Activated T-cell treated with anti-CD3 and anti-CD28 coated beads, Interleukin-2, amount 50 U/mL, for 4 hours (primary cell): ENCODE measurements around the gene RABGAP1L. TPM values are rescaled to one million over a fixed set of nuclear protein-coding genes. Genes with fewer than 3 reads are reported as not detected.
A peak's percentile ranks its signal among the peaks of the same experiment; 100 is the strongest.

Experiments
- ATAC-seq, 2 donors: fragments of 200-7000 bp; cut with Tn5 transposase; one replicate each; pipeline ENCODE4 v1.10.0; 2021
- DNase-seq: peaks from one replicate; pipeline ENCODE4 v3.0.0-alpha.2; 2020
- H3K27me3 Mint-ChIP-seq: one replicate; pipeline ENCODE4 v1.8.0; 2021; ENCODE audit warnings: low read depth, mixed read lengths
- H3K36me3 Mint-ChIP-seq: one replicate; pipeline ENCODE4 v1.8.0; 2022; ENCODE audit warnings: mixed read lengths; ENCODE audit not compliant: insufficient read depth
- H3K4me1 Mint-ChIP-seq: one replicate; pipeline ENCODE4 v1.8.0; 2021; ENCODE audit warnings: low read depth, mixed read lengths
- H3K4me3 Mint-ChIP-seq: one replicate; pipeline ENCODE4 v1.8.0; 2021; ENCODE audit warnings: mild to moderate bottlenecking, moderate library complexity, mixed read lengths
- H3K9me3 Mint-ChIP-seq: one replicate; pipeline ENCODE4 v1.8.0; 2021; ENCODE audit warnings: mixed read lengths
- total RNA-seq, 3 donors: library from RNA; stranded (reverse); gene quantifications; one replicate each; pipeline ENCODE4 v1.2.1, GENCODE V29; 2021

Gene RABGAP1L
- total RNA-seq, 3 donors from 2014 or later, result 16.9 to 23.2 (median 22.3) TPM

DNA sequence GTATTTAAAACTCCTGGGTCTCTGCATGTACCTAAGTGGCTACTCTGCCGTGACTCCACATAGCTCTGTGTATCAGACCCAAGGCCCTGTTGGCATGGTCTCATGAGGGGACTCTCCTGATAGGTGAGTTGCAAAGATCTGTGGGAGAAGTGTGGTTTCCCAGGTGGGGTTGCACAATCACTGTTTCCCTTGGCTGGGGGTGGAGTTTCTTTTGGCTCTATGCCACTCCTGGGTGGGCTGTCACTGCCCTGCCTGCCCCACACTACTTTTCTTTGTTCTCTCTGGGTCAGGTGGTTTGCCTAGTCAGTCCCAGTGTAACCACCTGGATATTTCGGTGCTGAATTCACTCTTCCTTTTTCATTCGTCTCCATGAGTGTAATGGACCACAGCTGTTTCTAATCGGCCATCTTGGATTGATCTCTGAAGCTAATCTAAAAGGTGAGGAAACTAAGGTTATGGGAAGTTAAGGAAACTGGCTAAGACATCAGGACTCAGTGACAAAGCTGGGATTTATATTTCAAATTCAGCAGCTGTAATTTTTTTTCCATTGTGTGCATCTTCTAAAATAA lies 743.3 kb downstream of the RABGAP1L start:
- H3K9me3 Mint-ChIP-seq, result peaks cover 22% of the 10 kb centered on the region
- no peak for DNase-seq
- no peak for ATAC-seq
- H3K4me1 Mint-ChIP-seq, result no peaks in the 10 kb centered on the region
- no peak overlapping the region for H3K4me3 Mint-ChIP-seq
- peaks cover 28% of the 10 kb centered on the region for H3K36me3 Mint-ChIP-seq
- no peaks in the 10 kb centered on the region for H3K27me3 Mint-ChIP-seq

DNA sequence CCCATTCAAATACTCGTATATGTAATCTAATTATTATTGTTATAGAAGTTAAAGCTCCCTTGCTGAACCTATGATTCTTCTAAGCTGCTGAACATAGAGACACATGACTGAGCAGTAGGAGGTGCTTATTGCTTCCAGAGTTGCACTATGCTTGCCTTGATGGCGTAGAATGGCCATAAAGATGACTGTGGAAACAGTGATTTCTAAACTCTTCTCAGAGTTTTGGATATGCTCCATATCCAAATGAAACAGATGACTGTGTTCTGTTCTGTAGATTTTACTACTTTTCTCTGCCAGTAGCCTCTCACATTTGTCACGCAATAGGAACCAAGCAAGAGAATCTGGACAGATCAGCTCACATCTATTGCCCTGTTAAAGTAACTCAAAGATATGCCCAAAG lies 752.3 kb downstream of the RABGAP1L start:
- H3K27me3 Mint-ChIP-seq, result no peaks in the 10 kb centered on the region
- no peak overlapping the region for H3K4me3 Mint-ChIP-seq
- H3K9me3 Mint-ChIP-seq, result peaks cover 8% of the 10 kb centered on the region
- DNase-seq (no peak), ATAC-seq (no peak)
- H3K36me3 Mint-ChIP-seq, result peaks cover 9% of the 10 kb centered on the region
- H3K4me1 Mint-ChIP-seq, result peaks cover 38% of the 10 kb centered on the region

DNA sequence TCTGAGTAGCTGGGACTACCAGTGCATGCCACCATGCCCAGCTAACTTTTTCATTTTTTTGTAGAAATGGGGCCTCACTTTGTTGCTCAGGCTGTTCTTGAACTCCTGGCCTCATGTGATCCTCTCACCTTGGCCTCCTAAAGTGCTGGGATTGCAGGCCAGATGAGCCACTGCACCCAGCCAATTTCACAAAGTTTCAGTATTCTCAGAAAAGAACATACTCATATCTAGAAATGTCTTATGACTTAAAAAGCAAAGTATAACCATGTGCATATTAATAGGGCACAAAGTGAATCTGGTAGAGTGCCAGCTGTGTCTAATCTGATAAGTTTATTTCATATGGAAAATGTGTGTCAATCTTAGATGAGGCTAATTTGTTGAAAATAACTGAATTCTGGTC lies 752.9 kb downstream of the RABGAP1L start:
- Mint-ChIP-seq H3K4me1 (peaks cover 43% of the 10 kb centered on the region), H3K4me3 (no peak overlapping the region), H3K36me3 (peaks cover 5% of the 10 kb centered on the region), H3K9me3 (peaks cover 4% of the 10 kb centered on the region), H3K27me3 (no peaks in the 10 kb centered on the region)
- no peak for DNase-seq
- peak; percentile 77 to 83 for ATAC-seq

DNA sequence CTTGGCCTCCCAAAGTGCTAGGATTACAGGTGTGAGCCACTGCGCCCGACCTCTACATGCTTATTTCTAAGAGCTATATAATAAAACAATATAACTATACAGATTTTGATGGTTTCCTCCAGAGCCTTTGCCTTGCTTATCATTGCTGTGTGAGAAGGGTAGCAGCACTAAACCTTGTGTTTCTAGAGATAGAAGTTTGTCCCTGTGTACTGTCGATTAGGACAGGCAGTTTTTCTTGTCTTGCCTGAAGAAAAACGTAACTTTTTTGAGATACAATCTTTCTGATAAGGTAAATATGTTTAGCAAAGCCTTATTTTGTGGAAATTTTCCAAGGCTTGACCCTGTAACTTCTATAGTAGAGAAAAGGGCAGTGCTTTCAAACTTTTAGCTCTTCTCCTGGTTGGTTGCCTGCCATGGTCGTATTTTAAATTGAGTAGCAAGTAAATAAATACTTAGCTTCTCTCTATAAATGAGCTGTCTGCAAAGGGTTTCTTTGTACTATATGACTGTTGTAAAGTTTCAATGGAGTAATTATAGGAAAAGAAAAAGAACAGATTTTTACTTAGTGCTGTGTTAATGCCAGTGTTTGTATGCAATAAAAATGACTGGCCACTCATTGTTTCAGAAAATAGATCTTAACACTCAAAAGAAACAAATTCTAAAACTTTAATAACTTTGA lies 754.0 kb downstream of the RABGAP1L start:
- DNase-seq (no peak), ATAC-seq (peak in 1 of 2 donors; percentile 33)
- peaks cover 41% of the 10 kb centered on the region for H3K4me1 Mint-ChIP-seq

DNA sequence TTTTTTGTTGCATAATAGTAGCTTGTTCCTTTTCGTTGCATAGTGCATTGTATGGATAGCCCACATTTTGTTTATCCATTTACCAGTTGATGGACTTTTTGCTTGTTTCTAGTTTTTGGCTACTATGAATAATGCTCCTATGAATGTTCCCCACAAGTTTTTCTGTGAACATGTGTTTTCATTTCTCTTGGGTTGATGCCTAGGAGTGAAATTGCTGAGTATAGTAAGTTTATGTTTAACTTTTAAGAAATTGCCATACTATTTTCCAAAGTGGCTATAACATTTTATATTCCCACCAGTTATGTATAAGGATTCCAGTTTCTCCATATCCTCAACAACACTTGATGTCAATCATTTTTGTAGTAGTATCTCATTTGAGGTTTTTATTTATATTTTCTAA lies 755.7 kb downstream of the RABGAP1L start:
- Mint-ChIP-seq H3K4me1 (peaks cover 33% of the 10 kb centered on the region), H3K27me3 (no peaks in the 10 kb centered on the region), H3K9me3 (no peaks in the 10 kb centered on the region), H3K36me3 (peaks cover 2% of the 10 kb centered on the region), H3K4me3 (no peak overlapping the region)
- ATAC-seq (no peak), DNase-seq (no peak)

More for the DNA sequence above, 754.0 kb downstream of the RABGAP1L start:
- no peaks in the 10 kb centered on the region for H3K27me3 Mint-ChIP-seq
- no peaks in the 10 kb centered on the region for H3K36me3 Mint-ChIP-seq
- no peak overlapping the region for H3K4me3 Mint-ChIP-seq
- H3K9me3 Mint-ChIP-seq, result no peaks in the 10 kb centered on the region

DNA sequence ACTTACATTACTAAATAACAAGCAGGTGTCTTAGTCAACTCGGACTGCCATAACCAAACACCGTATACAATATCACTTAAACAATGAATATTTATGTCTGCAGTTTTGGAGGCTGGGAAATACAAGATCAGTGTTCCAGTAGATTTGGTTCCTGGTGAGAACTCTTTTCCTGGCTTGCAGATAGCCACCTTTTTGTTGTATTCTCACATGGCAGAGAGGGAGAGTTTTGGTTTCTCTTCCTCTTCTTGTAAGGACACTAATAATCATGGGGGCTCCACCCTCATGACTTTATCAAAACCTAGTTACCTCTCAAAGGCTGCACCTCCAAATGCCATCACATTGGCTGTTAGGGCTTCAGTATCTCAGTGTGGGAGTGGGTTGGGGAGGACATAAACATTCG lies 757.5 kb downstream of the RABGAP1L start:
- H3K36me3 Mint-ChIP-seq, result peaks cover 7% of the 10 kb centered on the region
- no peak overlapping the region for H3K4me3 Mint-ChIP-seq
- peaks cover 27% of the 10 kb centered on the region for H3K4me1 Mint-ChIP-seq
- H3K9me3 Mint-ChIP-seq, result no peaks in the 10 kb centered on the region
- no peaks in the 10 kb centered on the region for H3K27me3 Mint-ChIP-seq
- DNase-seq (no peak), ATAC-seq (no peak)

DNA sequence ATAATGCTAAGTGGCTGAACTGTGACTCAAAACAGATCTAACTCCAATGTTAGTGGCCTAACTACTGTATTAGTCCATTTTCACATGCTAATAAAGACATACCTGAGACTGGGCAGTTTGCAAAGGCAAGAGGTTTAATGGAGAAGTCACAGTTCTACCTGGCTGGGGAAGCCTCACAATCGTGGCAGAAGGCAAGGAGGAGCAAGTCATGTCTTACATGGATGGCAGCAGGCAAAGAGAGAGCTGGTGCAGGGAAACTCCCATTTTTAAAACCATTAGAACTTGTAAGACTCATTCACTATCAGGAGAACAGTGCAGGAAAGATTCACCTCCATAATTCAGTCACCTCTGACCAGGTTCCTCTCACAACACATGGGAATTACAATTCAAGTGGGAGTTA lies 760.8 kb downstream of the RABGAP1L start:
- Mint-ChIP-seq H3K27me3 (no peaks in the 10 kb centered on the region), H3K9me3 (peaks cover 5% of the 10 kb centered on the region), H3K4me1 (peaks cover 11% of the 10 kb centered on the region), H3K36me3 (peaks cover 12% of the 10 kb centered on the region), H3K4me3 (no peak overlapping the region)
- DNase-seq, result no peak
- no peak for ATAC-seq

DNA sequence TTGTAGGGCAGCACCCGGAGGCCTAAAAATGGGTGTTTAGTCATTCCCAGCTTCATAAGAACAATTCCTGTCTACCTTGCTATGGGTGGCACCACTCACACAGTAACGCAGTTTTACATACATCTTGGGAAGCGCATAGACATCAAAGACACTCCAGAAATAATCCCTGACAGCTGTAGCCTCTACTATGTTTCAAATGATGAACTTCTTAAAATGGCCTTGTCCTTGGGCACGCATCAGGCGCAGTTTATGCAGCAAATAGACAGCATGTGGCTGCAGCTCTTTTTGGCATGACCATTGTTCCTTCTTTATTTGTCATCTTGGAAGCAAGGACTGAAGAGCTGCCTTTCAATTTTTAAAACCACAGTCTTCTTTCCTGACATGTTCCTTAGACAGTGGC lies 762.8 kb downstream of the RABGAP1L start:
- Mint-ChIP-seq H3K4me3 (no peak overlapping the region), H3K9me3 (peaks cover 5% of the 10 kb centered on the region), H3K4me1 (no peaks in the 10 kb centered on the region), H3K36me3 (peaks cover 12% of the 10 kb centered on the region), H3K27me3 (no peaks in the 10 kb centered on the region)
- DNase-seq (no peak), ATAC-seq (no peak)

DNA sequence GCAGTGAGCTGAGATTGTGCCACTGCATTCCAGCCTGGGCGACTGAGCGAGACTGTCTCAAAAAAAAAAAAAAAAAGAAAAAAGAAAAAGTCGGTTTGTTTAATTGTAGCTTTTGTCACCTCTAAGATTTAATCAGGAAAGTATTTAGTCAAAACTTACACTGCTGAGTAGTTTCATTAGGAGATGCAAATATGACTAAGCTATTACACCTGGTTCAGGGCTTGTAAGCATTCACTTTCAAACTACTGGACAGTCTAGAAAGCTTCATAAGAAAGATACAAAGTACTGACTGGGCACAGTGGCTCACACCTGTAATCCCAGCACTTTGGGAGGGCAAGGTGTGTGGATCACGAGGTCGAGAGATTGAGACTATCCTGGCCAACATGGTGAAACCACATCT lies 764.5 kb downstream of the RABGAP1L start:
- no peak for ATAC-seq
- Mint-ChIP-seq H3K4me3 (no peak overlapping the region), H3K9me3 (peaks cover 5% of the 10 kb centered on the region), H3K36me3 (peaks cover 14% of the 10 kb centered on the region), H3K27me3 (no peaks in the 10 kb centered on the region), H3K4me1 (no peaks in the 10 kb centered on the region)
- DNase-seq, result no peak

DNA sequence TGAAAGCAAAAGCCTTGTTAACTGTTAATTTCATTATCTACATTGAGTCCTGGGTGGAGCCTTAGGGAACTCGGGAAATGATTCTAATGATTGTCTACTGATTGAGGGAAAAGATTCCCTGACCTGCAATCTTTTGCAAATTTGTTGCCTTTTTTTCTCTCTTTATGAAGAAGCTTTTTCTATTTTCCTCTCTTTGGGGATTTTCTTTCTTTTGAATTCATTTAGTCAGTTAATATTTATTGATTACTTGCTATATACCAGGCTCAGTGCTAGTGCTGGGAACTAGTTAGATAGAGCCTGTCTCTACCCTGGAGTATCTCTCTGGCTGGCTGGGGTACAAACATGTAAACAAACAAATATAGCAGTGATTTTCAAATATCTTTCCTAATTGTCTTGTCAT lies 769.2 kb downstream of the RABGAP1L start:
- H3K27me3 Mint-ChIP-seq, result no peaks in the 10 kb centered on the region
- ATAC-seq (no peak), DNase-seq (no peak)
- peaks cover 7% of the 10 kb centered on the region for H3K36me3 Mint-ChIP-seq
- peaks cover 5% of the 10 kb centered on the region for H3K9me3 Mint-ChIP-seq
- H3K4me3 Mint-ChIP-seq, result no peak overlapping the region
- peaks cover 6% of the 10 kb centered on the region for H3K4me1 Mint-ChIP-seq

DNA sequence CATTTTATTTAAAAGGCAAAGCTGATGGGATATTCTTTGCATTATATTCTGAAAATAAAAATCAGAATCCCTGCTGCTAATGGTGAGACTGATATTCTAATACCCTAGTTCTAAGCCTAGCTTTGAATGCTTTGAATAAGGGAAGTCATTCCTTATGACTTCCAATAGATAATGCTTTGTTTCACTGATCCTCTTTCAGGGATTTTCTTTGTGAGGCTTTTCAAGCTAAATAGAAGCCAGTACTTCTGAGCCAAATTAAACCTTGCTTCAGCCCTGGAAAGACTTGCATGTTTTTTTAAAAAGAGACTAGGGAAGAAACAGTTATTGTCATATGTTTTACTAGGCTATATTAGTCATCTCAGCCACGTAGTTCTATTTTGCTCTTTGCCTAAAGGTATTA lies 771.9 kb downstream of the RABGAP1L start:
- Mint-ChIP-seq H3K9me3 (no peaks in the 10 kb centered on the region), H3K4me3 (no peak overlapping the region), H3K4me1 (peaks cover 6% of the 10 kb centered on the region), H3K36me3 (peaks cover 5% of the 10 kb centered on the region), H3K27me3 (no peaks in the 10 kb centered on the region)
- no peak for ATAC-seq
- DNase-seq, result no peak

DNA sequence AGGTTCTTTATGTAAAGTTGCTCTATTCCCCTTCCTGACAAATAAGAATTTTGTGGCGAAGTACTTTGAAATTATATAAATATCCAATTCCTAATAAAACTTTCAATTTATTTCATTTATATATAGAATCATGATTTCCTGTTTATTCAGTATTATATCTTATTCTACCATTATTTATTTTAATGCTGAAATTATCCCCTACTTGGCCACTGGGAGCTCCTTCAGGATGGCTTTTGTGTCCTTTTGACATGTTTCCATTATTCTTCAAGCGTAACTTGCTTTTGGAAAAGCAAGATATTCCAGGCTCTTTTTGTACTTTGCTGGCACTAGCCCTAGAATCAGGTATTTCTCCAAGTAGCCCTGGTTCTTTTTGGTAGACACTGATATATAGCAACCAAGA lies 773.3 kb downstream of the RABGAP1L start:
- no peak for DNase-seq
- Mint-ChIP-seq H3K27me3 (no peaks in the 10 kb centered on the region), H3K4me3 (no peak overlapping the region), H3K36me3 (peaks cover 5% of the 10 kb centered on the region), H3K9me3 (no peaks in the 10 kb centered on the region), H3K4me1 (peaks cover 6% of the 10 kb centered on the region)
- no peak for ATAC-seq

DNA sequence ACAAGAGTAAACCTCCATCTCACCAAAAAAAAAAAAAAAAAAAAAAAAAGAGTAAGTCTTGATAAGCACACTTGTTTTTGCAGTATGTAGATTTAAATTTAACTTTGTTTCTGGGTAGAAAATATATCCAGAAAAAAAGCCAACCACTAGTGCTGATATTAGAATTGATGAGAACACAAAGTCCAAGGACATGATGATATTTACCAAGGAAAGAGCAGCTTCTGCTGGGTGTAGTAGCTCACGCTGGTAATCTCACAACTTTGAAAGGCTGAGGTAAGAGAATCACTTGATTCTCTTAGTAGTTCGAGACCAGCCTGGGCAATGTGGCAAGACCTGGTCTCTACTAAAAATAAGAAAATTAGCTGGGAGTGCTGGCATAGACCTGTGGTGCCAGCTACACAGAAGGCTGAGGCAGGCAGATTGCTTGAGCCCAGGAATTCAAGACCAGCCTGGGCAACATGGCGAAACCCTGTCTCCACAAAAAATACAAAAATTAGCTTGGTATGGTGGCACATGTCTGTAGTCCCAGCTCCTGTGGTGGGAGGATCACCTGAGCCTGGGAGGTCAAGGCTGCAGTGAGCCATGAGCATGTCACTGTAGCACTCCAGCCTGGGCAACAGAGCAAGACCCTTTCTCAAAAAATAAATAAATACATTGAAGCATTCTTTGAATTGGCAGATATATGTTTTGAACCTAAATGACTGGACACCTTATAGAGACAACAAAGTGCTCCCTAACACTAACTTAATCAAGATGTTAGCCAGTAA lies 776.8 kb downstream of the RABGAP1L start:
- DNase-seq (no peak), ATAC-seq (no peak)
- Mint-ChIP-seq H3K4me3 (no peak overlapping the region), H3K4me1 (peaks cover 12% of the 10 kb centered on the region), H3K36me3 (peaks cover 3% of the 10 kb centered on the region), H3K27me3 (no peaks in the 10 kb centered on the region), H3K9me3 (no peaks in the 10 kb centered on the region)

DNA sequence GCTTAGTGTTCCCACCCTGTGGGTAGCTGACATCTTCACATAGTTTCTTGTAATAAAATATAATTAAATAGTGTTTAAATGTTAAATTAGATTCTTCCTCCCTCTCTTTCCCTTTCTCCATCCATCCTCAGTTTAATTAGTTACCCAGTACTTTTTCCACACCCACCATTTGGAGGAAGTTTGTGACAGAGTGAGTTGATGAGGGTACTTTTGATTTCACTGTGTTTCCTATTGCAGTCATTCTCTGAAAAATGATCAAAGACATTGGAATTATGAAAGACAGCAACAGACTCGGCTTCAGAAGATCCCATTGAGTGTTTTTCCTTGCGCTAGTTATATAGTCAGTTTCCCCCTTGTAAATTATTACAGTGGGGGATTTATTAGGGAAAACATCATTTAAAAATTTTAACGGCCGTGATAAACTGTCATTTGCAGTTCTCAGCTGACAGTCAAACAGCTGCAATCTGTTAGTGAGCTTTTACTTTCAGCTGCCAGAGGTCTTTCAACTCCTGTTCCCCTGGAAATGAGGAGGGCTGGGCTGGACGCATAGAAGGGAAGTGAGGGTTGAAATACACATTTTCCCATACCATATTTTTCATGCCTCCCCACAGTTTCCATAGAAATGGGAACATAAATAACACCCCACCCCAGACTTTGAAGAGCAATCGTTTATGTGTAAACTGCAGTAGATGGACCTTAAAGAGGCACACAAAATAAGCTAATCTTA lies 779.1 kb downstream of the RABGAP1L start:
- Mint-ChIP-seq H3K4me3 (no peak overlapping the region), H3K9me3 (no peaks in the 10 kb centered on the region), H3K36me3 (peaks cover 3% of the 10 kb centered on the region), H3K27me3 (no peaks in the 10 kb centered on the region), H3K4me1 (peaks cover 8% of the 10 kb centered on the region)
- DNase-seq, result no peak
- peak; percentile 25 to 37 for ATAC-seq
